Esophagus squamous epithelium (tissue), 4 donors: ENCODE data around the gene EDA.

Experiments
- CTCF ChIP-seq, 6 experiments: fragments of 450-650 bp in 4 of 6; fragments of 200-600 bp in 2 of 6; sonication (generic) in 2 of 6; IDR thresholded peaks; one replicate each; pipeline ENCODE4 v1.5.1; 2016 to 2019; ENCODE audit warnings: antibody characterized with exemption in 6 of 6, mild to moderate bottlenecking in 4 of 6, moderate library complexity in 4 of 6
- POLR2A ChIP-seq, 4 donors: fragments of 450-650 bp; IDR thresholded peaks; one replicate each; pipeline ENCODE4 v1.6.1; 2017; ENCODE audit warnings: antibody characterized with exemption in 4 of 4, mild to moderate bottlenecking in 4 of 4, moderate library complexity in 3 of 4

GRCh38 chrX:70044541-70045245 lies 428.8 kb downstream of the EDA start:
- TF ChIP-seq CTCF (IDR thresholded peaks at IDR 0.05) = no peak
- TF ChIP-seq POLR2A (IDR thresholded peaks at IDR 0.05) = no peak
